KBM-7 (cell line): ENCODE measurements around the gene MMD2.
"Not testable (repeated sequence)": the region's sequence is repeated elsewhere in the genome, so short reads cannot be mapped to it uniquely, and the experiment has no call there.

ENCODE experiments used
- DNase-seq: peaks from one replicate; pipeline ENCODE4 v3.0.0-alpha.2; 2015
- in situ Hi-C: fragments of 300-500 bp; cut with MboI; formaldehyde crosslinking; loops from 2 replicates; pipeline ENCODE4 v1.14.3; 2020; ENCODE audit warnings: low sequenced_read_pairs, low pct_unique_long_range_greater_than_20kb, mixed read lengths

The MMD2 gene

GRCh38 chr7:4958477-4959301, at the start of gene MMD2:
MMD2 (minus strand) TSS chr7:4959187; CDS start chr7:4959017, 170 bp downstream.
- in situ Hi-C loops, result no loop called here
- no peak for DNase-seq

- in situ Hi-C loops, result no loop called here
- no peak for DNase-seq
Observed at GRCh38 chr7:5005066-5005465, 46.1 kb upstream of the MMD2 start.

GRCh38 chr7:5001911-5002310, 42.9 kb upstream of the MMD2 start:
- DNase-seq, result no peak
- in situ Hi-C loops, result no loop called here

GRCh38 chr7:5001003-5001402, 42.0 kb upstream of the MMD2 start:
- in situ Hi-C loops, result no loop called here
- DNase-seq, result no peak

- in situ Hi-C loops, result no loop called here
- no peak for DNase-seq
Observed at GRCh38 chr7:4999369-4999950, 40.5 kb upstream of the MMD2 start.

- in situ Hi-C loops, result no loop called here
- no peak for DNase-seq
Observed at GRCh38 chr7:4998910-4999309, 39.9 kb upstream of the MMD2 start.

GRCh38 chr7:4998244-4998643, 39.3 kb upstream of the MMD2 start:
- DNase-seq, result no peak
- in situ Hi-C loops, result no loop called here

GRCh38 chr7:4996696-4997222, 37.8 kb upstream of the MMD2 start:
- DNase-seq, result no peak
- in situ Hi-C loops, result no loop called here

GRCh38 chr7:4995429-4995969, 36.5 kb upstream of the MMD2 start:
- in situ Hi-C loops, result no loop called here
- DNase-seq, result no peak

- DNase-seq, result no peak
Observed at GRCh38 chr7:4993471-4993870, 34.5 kb upstream of the MMD2 start.

GRCh38 chr7:4982741-4983140, 23.8 kb upstream of the MMD2 start:
- peak; percentile 23 for DNase-seq
- in situ Hi-C loops, result not testable (repeated sequence)

More at GRCh38 chr7:4993471-4993870, 34.5 kb upstream of the MMD2 start:
- in situ Hi-C loops, result no loop called here

GRCh38 chr7:4981295-4981890, 22.4 kb upstream of the MMD2 start:
- in situ Hi-C loops, DNase-seq: not testable (repeated sequence)

GRCh38 chr7:4975626-4976025, 16.6 kb upstream of the MMD2 start:
- in situ Hi-C loops, DNase-seq: not testable (repeated sequence)

- DNase-seq, result peak; percentile 94
- in situ Hi-C loops, result no loop called here
Observed at GRCh38 chr7:4973728-4974198, 14.8 kb upstream of the MMD2 start.

GRCh38 chr7:4972446-4972845, 13.5 kb upstream of the MMD2 start:
- DNase-seq, in situ Hi-C loops: not testable (repeated sequence)

- DNase-seq, result no peak
- in situ Hi-C loops, result no loop called here
Observed at GRCh38 chr7:4965295-4966022, 6.5 kb upstream of the MMD2 start.

- DNase-seq, result no peak
- in situ Hi-C loops, result no loop called here
Observed at GRCh38 chr7:4964506-4964905, 5.5 kb upstream of the MMD2 start.

- DNase-seq, result no peak
- in situ Hi-C loops, result no loop called here
Observed at GRCh38 chr7:4962872-4963775, 4.1 kb upstream of the MMD2 start.
